ENCODE results near the gene ANAPC10.
A peak's percentile ranks its signal among the peaks of the same experiment; 100 is the strongest.

ANAPC10 gene

GRCh38 chr4:145108128-145108527, 10.1 kb upstream of the ANAPC10 start:
- Histone ChIP-seq H3K27ac (ENCODE audit: low read depth, low read length) (no peak overlapping the region), H3K79me2 (ENCODE audit: control insufficient read depth, low read length) (peaks cover 42% of the 10 kb centered on the region), H3K9me2 (replicated peaks; ENCODE audit: control insufficient read depth, low read length) (no peaks in the 10 kb centered on the region), H3K4me1 (ENCODE audit: control insufficient read depth, low read length) (peaks cover 36% of the 10 kb centered on the region), H3F3A (ENCODE audit: control insufficient read depth, insufficient read depth) (no peaks in the 10 kb centered on the region), H3K4me2 (ENCODE audit: low read length) (no peak overlapping the region), H3K36me3 (ENCODE audit: control insufficient read depth, low read length) (peaks cover 93% of the 10 kb centered on the region), H3K27me3 (ENCODE audit: control insufficient read depth, low read length) (no peaks in the 10 kb centered on the region), H3K9me3 (ENCODE audit: control insufficient read depth, insufficient read depth, low read length) (no peaks in the 10 kb centered on the region), H4K20me1 (ENCODE audit: control insufficient read depth, insufficient read depth, low read depth, low read length) (no peaks in the 10 kb centered on the region; the same call in 1 of the 2 replicates), H3K4me3 (ENCODE audit: low read length) (no peak overlapping the region)
- TF ChIP-seq CTCF (IDR thresholded peaks at IDR 0.05; ENCODE audit: low read depth, low read length, poor library complexity, severe bottlenecking) (no peak), EZH2phosphoT487 (IDR thresholded peaks at IDR 0.05; ENCODE audit: borderline replicate concordance, low read length) (no peak)

DNA sequence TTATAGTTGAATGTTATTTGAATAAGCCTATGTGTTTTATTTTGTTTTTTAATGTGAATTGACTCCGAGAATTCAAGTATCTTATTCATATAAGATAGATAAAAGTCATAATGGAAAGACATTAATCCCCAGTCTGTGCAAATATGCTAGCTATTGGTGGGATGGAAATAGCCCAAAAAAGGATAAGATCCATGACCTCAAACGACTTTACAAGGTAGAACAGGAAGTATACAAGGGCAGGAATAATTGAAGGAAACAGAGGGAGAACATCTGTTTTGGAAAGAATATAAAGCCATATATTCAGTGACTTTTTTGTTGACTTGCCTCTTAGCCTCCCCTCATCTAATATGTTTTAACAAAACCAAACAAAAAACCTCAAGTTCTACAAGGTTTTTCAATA, 9.1 kb upstream of the ANAPC10 start:
- Histone ChIP-seq H3K27ac (ENCODE audit: low read depth, low read length) (no peak overlapping the region), H4K20me1 (ENCODE audit: control insufficient read depth, insufficient read depth, low read depth, low read length) (peaks cover 3% of the 10 kb centered on the region), H3F3A (ENCODE audit: control insufficient read depth, insufficient read depth) (no peaks in the 10 kb centered on the region), H3K27me3 (ENCODE audit: control insufficient read depth, low read length) (no peaks in the 10 kb centered on the region), H3K4me3 (ENCODE audit: low read length) (no peak overlapping the region), H3K36me3 (ENCODE audit: control insufficient read depth, low read length) (peaks cover 93% of the 10 kb centered on the region), H3K79me2 (ENCODE audit: control insufficient read depth, low read length) (peaks cover 52% of the 10 kb centered on the region), H3K9me2 (replicated peaks; ENCODE audit: control insufficient read depth, low read length) (no peaks in the 10 kb centered on the region), H3K4me1 (ENCODE audit: control insufficient read depth, low read length) (peaks cover 46% of the 10 kb centered on the region), H3K9me3 (ENCODE audit: control insufficient read depth, insufficient read depth, low read length) (no peaks in the 10 kb centered on the region), H3K4me2 (ENCODE audit: low read length) (no peak overlapping the region)
- TF ChIP-seq EZH2phosphoT487 (IDR thresholded peaks at IDR 0.05; ENCODE audit: borderline replicate concordance, low read length), result no peak
- TF ChIP-seq CTCF (IDR thresholded peaks at IDR 0.05; ENCODE audit: low read depth, low read length, poor library complexity, severe bottlenecking), result no peak

GRCh38 chr4:145103496-145103895, 5.5 kb upstream of the ANAPC10 start:
- Histone ChIP-seq H3K27ac (ENCODE audit: low read depth, low read length) (no peak overlapping the region), H3F3A (ENCODE audit: control insufficient read depth, insufficient read depth) (no peaks in the 10 kb centered on the region), H3K4me2 (ENCODE audit: low read length) (peak overlapping the region; percentile 52), H4K20me1 (ENCODE audit: control insufficient read depth, insufficient read depth, low read depth, low read length) (peaks cover 3% of the 10 kb centered on the region), H3K4me3 (ENCODE audit: low read length) (peak overlapping the region; percentile 11; the same call in 1 of the 2 replicates), H3K9me3 (ENCODE audit: control insufficient read depth, insufficient read depth, low read length) (no peaks in the 10 kb centered on the region), H3K79me2 (ENCODE audit: control insufficient read depth, low read length) (peaks cover 85% of the 10 kb centered on the region), H3K27me3 (ENCODE audit: control insufficient read depth, low read length) (no peaks in the 10 kb centered on the region), H3K4me1 (ENCODE audit: control insufficient read depth, low read length) (peaks cover 55% of the 10 kb centered on the region), H3K9me2 (replicated peaks; ENCODE audit: control insufficient read depth, low read length) (no peaks in the 10 kb centered on the region), H3K36me3 (ENCODE audit: control insufficient read depth, low read length) (peaks cover 89% of the 10 kb centered on the region)
- TF ChIP-seq CTCF (IDR thresholded peaks at IDR 0.05; ENCODE audit: low read depth, low read length, poor library complexity, severe bottlenecking), result no peak

DNA sequence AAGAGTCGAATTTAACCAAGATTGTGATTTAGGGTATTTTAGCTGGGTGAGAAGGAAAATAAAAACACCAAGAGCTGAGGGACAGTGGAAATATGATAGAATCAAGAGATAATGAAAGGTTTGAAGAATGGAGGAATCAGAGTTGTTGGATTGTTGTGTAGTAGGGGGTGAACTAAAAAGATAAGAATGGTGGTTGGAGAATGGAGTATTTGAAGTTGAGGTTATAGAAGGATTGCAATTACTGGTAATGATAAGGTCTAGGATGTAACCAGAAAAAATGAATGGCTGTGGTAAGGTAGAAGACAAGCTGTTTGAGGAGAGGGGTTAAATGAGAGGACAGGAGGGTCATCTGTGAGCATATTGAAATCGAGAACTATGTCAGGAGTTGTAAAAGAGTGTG, 4.6 kb upstream of the ANAPC10 start:
- Histone ChIP-seq H3K27ac (ENCODE audit: low read depth, low read length) (no peak overlapping the region), H3K9me2 (replicated peaks; ENCODE audit: control insufficient read depth, low read length) (no peaks in the 10 kb centered on the region), H3K27me3 (ENCODE audit: control insufficient read depth, low read length) (no peaks in the 10 kb centered on the region), H3K4me3 (ENCODE audit: low read length) (peak overlapping the region; percentile 13; the same call in 1 of the 2 replicates), H4K20me1 (ENCODE audit: control insufficient read depth, insufficient read depth, low read depth, low read length) (peaks cover 3% of the 10 kb centered on the region), H3K36me3 (ENCODE audit: control insufficient read depth, low read length) (peaks cover 85% of the 10 kb centered on the region), H3K9me3 (ENCODE audit: control insufficient read depth, insufficient read depth, low read length) (no peaks in the 10 kb centered on the region), H3K79me2 (ENCODE audit: control insufficient read depth, low read length) (peaks cover 89% of the 10 kb centered on the region), H3F3A (ENCODE audit: control insufficient read depth, insufficient read depth) (no peaks in the 10 kb centered on the region), H3K4me2 (ENCODE audit: low read length) (peak overlapping the region; percentile 52), H3K4me1 (ENCODE audit: control insufficient read depth, low read length) (peaks cover 49% of the 10 kb centered on the region)
- no peak for TF ChIP-seq CTCF (IDR thresholded peaks at IDR 0.05; ENCODE audit: low read depth, low read length, poor library complexity, severe bottlenecking)

Data from DOHH2 (cell line).